Naive B cell (primary cell): ENCODE data around the gene IL1R1. TPM values are rescaled to one million over a fixed set of nuclear protein-coding genes. Genes with fewer than 3 reads are reported as not detected.

Source experiments
- ATAC-seq, 2 donors: fragments of 150-1000 bp; cut with Tn5 transposase; 2 replicates each; pipeline ENCODE4 v1.10.0; 2021; ENCODE audit warnings: low read depth in 2 of 2, mild to moderate bottlenecking in 2 of 2, moderate library complexity in 2 of 2
- DNase-seq: peaks from one replicate; pipeline ENCODE4 v3.0.0; 2022
- H3K27ac Mint-ChIP-seq, 6 donors: one replicate each; pipeline ENCODE4 v1.8.0; 2020 to 2022; ENCODE audit warnings: mild to moderate bottlenecking in 6 of 6, mixed read lengths in 6 of 6, moderate library complexity in 5 of 6, inconsistent platforms in 2 of 6
- H3K27me3 Mint-ChIP-seq, 3 donors: one replicate each; pipeline ENCODE4 v1.8.0; 2021 to 2022; ENCODE audit warnings: mixed read lengths in 3 of 3, mild to moderate bottlenecking in 1 of 3
- H3K36me3 Mint-ChIP-seq, 2 donors: one replicate each; pipeline ENCODE4 v1.8.0; 2020 to 2022; ENCODE audit warnings: mixed read lengths in 2 of 2, inconsistent platforms in 1 of 2, mild to moderate bottlenecking in 1 of 2
- H3K4me1 Mint-ChIP-seq, 3 donors: one replicate each; pipeline ENCODE4 v1.8.0; 2020 to 2022; ENCODE audit warnings: mixed read lengths in 3 of 3, inconsistent platforms in 1 of 3, mild to moderate bottlenecking in 1 of 3, moderate library complexity in 1 of 3
- H3K4me3 Mint-ChIP-seq, 8 donors: one replicate each; pipeline ENCODE4 v1.8.0; 2020 to 2022; ENCODE audit warnings: mild to moderate bottlenecking in 8 of 8, mixed read lengths in 8 of 8, moderate library complexity in 8 of 8, inconsistent platforms in 2 of 8
- H3K9me3 Mint-ChIP-seq, 7 donors: one replicate each; pipeline ENCODE4 v1.8.0; 2020 to 2022; ENCODE audit warnings: mixed read lengths in 7 of 7, mild to moderate bottlenecking in 5 of 7, inconsistent platforms in 2 of 7, moderate library complexity in 1 of 7
- polyA plus RNA-seq, 6 donors: library from polyadenylated mRNA; unstranded; fragments of 300-500 nt; fragmentation: Illumina TruSeq; gene quantifications; one replicate each; pipeline ENCODE4 v1.2.3, GENCODE V29; 2021; ENCODE audit warnings: low read depth in 6 of 6

The IL1R1 gene
- polyA plus RNA-seq, 6 donors from 2014 or later = 0.29 TPM; not detected in 5

- H3K27ac Mint-ChIP-seq = no peak overlapping the region
- peaks cover 5 to 7% (median 6%) of the 10 kb centered on the region in 3 donors for H3K4me1 Mint-ChIP-seq
- ATAC-seq (no peak), DNase-seq (no peak)
- no peak overlapping the region for H3K4me3 Mint-ChIP-seq
- peaks cover 46 to 54% (median 49%) of the 10 kb centered on the region in 3 donors for H3K27me3 Mint-ChIP-seq
- peaks cover 0 to 3% (median 0%) of the 10 kb centered on the region in 7 donors for H3K9me3 Mint-ChIP-seq
- no peaks in the 10 kb centered on the region for H3K36me3 Mint-ChIP-seq
Measured at GRCh38 chr2:102190430-102191107, 48.0 kb downstream of the IL1R1 start.

DNA sequence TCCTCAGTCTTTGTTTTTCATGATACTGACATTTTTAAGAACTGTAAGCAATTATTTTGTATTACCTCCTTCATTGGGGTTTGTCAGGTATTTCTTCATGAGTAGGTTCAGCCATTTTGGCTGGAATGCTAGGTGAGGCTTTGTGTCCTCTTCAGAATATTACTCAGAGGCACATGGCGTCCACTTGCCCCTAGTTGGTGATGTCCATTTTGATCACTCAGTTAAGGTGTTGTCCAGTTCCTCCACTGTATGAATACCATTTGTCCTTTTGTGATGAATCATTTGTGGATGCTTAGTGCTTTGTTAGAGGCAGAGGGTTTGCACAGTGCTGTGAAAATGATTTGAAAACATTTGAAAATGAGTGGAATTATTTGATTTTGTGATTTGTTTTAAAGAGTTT is 49.0 kb downstream of the IL1R1 start:
- ATAC-seq = no peak
- no peaks in the 10 kb centered on the region for H3K36me3 Mint-ChIP-seq

DNA sequence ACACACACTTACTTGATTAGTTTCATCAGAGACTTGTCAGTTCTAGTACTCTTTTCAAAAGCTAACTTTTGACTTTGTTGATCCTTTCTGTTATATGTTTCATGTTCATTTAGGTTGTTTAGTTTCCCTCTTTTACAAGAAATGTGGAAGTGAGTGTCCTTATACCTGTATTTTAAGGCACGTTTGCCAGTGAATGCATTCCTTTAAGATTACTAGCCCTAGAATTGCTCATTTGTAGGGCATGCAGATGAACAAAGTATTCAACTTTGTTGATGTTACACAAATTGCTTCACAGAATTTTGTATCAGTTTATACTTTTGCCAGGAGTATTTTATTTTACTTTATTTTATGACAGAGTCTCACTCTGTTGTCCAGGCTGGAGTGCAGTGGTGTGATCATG is 50.5 kb downstream of the IL1R1 start:
- no peak for ATAC-seq
- H3K27me3 Mint-ChIP-seq = peaks cover 43 to 53% (median 52%) of the 10 kb centered on the region in 3 donors
- no peak overlapping the region for H3K4me3 Mint-ChIP-seq

More for the DNA sequence above, 49.0 kb downstream of the IL1R1 start:
- H3K27ac Mint-ChIP-seq = no peak overlapping the region
- peaks cover 5 to 7% (median 6%) of the 10 kb centered on the region in 3 donors for H3K4me1 Mint-ChIP-seq
- peaks cover 0 to 3% (median 0%) of the 10 kb centered on the region in 7 donors for H3K9me3 Mint-ChIP-seq
- H3K4me3 Mint-ChIP-seq = no peak overlapping the region
- peaks cover 43 to 55% (median 50%) of the 10 kb centered on the region in 3 donors for H3K27me3 Mint-ChIP-seq
- no peak for DNase-seq

GRCh38 chr2:102194609-102195268 is 52.2 kb downstream of the IL1R1 start:
- Mint-ChIP-seq H3K36me3 (no peaks in the 10 kb centered on the region), H3K4me3 (no peak overlapping the region), H3K9me3 (no peaks in the 10 kb centered on the region), H3K27me3 (peaks cover 36 to 55% (median 50%) of the 10 kb centered on the region in 3 donors), H3K4me1 (no peaks in the 10 kb centered on the region), H3K27ac (no peak overlapping the region)
- ATAC-seq (no peak), DNase-seq (no peak)

More for the DNA sequence above, 50.5 kb downstream of the IL1R1 start:
- Mint-ChIP-seq H3K36me3 (no peaks in the 10 kb centered on the region), H3K4me1 (peaks cover 0 to 2% (median 0%) of the 10 kb centered on the region in 3 donors), H3K9me3 (peaks cover 0 to 3% (median 0%) of the 10 kb centered on the region in 7 donors), H3K27ac (no peak overlapping the region)
- no peak for DNase-seq

- Mint-ChIP-seq H3K27ac (no peak overlapping the region), H3K4me1 (no peaks in the 10 kb centered on the region), H3K36me3 (no peaks in the 10 kb centered on the region), H3K9me3 (no peaks in the 10 kb centered on the region), H3K4me3 (no peak overlapping the region), H3K27me3 (peaks cover 25 to 57% (median 39%) of the 10 kb centered on the region in 3 donors)
- no peak for DNase-seq
- no peak for ATAC-seq
Measured at GRCh38 chr2:102197389-102198137, 55.0 kb downstream of the IL1R1 start.

- Mint-ChIP-seq H3K4me3 (no peak overlapping the region), H3K4me1 (no peaks in the 10 kb centered on the region), H3K36me3 (peaks cover 0 to 8% of the 10 kb centered on the region in 2 donors), H3K27ac (peak overlapping the region in 1 of 6 donors; percentile 16), H3K9me3 (peaks cover 3 to 18% (median 7%) of the 10 kb centered on the region in 7 donors), H3K27me3 (peaks cover 15 to 43% (median 40%) of the 10 kb centered on the region in 3 donors)
- DNase-seq = no peak
- ATAC-seq = no peak
Measured at GRCh38 chr2:102200539-102200938, 58.0 kb downstream of the IL1R1 start.

- Mint-ChIP-seq H3K9me3 (peaks cover 3 to 25% (median 9%) of the 10 kb centered on the region in 7 donors), H3K27ac (no peak overlapping the region), H3K36me3 (peaks cover 0 to 13% of the 10 kb centered on the region in 2 donors), H3K27me3 (peaks cover 3 to 26% (median 24%) of the 10 kb centered on the region in 3 donors), H3K4me3 (no peak overlapping the region), H3K4me1 (no peaks in the 10 kb centered on the region)
- no peak for DNase-seq
- no peak for ATAC-seq
Measured at GRCh38 chr2:102204638-102205037, 62.1 kb downstream of the IL1R1 start.

DNA sequence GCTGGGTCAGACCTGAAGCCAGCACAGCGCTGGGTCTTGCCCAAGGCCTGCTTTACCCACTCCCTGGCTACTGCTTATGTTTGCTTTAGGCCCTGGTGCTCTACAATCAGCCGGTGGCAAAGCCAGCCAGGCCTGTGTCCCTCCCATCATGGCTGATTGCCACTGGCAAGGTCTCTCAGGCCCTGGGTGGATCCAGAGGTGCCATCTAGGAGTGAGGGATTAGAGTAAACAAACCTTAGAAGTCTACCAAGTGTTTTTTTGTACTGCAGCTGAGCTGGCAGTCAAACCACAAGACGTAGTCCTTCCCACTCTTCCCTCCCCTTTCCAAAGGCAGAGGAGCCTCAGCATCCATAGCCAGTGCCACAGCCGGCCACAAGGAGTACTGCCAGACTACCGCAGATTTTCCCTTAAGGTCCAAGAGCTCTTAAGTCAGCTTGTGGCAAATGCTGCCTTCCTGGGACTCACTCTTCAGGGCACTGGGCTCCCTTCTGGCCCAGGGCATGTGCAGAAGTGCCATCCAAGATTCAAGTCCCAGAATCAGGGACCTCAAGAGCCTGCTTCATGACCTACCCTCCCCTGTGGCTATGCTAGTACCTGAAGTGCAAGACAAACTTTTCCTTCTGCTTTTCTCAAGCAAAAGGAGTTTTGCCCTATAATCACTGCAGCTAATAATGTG is 64.3 kb downstream of the IL1R1 start:
- no peak for ATAC-seq
- H3K4me1 Mint-ChIP-seq = no peaks in the 10 kb centered on the region
- DNase-seq = no peak
- H3K27ac Mint-ChIP-seq = no peak overlapping the region
- peaks cover 3 to 23% (median 9%) of the 10 kb centered on the region in 3 donors for H3K27me3 Mint-ChIP-seq
- no peak overlapping the region for H3K4me3 Mint-ChIP-seq
- peaks cover 3 to 25% (median 9%) of the 10 kb centered on the region in 7 donors for H3K9me3 Mint-ChIP-seq
- peaks cover 0 to 13% of the 10 kb centered on the region in 2 donors for H3K36me3 Mint-ChIP-seq

- ATAC-seq = no peak
- Mint-ChIP-seq H3K27ac (no peak overlapping the region), H3K9me3 (peaks cover 3 to 24% (median 9%) of the 10 kb centered on the region in 7 donors), H3K36me3 (peaks cover 0 to 13% of the 10 kb centered on the region in 2 donors), H3K4me3 (no peak overlapping the region), H3K4me1 (no peaks in the 10 kb centered on the region), H3K27me3 (peaks cover 3 to 20% (median 9%) of the 10 kb centered on the region in 3 donors)
- DNase-seq = no peak
Measured at GRCh38 chr2:102208774-102209173, 66.2 kb downstream of the IL1R1 start.

DNA sequence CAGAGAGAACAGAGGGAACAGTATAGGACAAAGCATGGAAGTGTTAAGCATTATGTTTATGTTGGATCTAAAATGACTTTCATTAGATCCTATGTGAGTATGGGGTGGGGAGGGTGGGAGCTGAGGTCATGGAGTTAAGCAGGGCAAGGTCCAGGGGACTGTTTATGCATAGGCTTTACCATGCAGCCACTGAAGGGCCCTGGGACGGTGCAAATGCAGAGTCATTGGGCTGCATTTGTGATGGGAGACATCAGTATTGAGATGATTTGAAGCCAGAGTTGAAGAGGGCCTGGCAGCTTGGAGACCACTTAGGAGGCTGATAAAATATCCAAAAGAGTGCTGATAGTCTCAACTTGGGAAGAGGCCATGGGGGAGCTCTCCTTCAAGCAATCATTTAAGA is 66.9 kb downstream of the IL1R1 start:
- ATAC-seq (no peak), DNase-seq (no peak)
- Mint-ChIP-seq H3K27ac (no peak overlapping the region), H3K4me1 (no peaks in the 10 kb centered on the region), H3K36me3 (peaks cover 0 to 13% of the 10 kb centered on the region in 2 donors), H3K9me3 (peaks cover 3 to 17% (median 8%) of the 10 kb centered on the region in 7 donors), H3K27me3 (peaks cover 3 to 14% (median 9%) of the 10 kb centered on the region in 3 donors), H3K4me3 (no peak overlapping the region)

GRCh38 chr2:102217032-102217431 is 74.5 kb downstream of the IL1R1 start:
- Mint-ChIP-seq H3K27ac (no peak overlapping the region), H3K27me3 (peaks cover 5 to 23% (median 13%) of the 10 kb centered on the region in 3 donors), H3K9me3 (peaks cover 13 to 40% (median 30%) of the 10 kb centered on the region in 7 donors), H3K36me3 (peaks cover 11 to 12% of the 10 kb centered on the region in 2 donors), H3K4me1 (no peaks in the 10 kb centered on the region), H3K4me3 (no peak overlapping the region)
- ATAC-seq = no peak
- DNase-seq = no peak

DNA sequence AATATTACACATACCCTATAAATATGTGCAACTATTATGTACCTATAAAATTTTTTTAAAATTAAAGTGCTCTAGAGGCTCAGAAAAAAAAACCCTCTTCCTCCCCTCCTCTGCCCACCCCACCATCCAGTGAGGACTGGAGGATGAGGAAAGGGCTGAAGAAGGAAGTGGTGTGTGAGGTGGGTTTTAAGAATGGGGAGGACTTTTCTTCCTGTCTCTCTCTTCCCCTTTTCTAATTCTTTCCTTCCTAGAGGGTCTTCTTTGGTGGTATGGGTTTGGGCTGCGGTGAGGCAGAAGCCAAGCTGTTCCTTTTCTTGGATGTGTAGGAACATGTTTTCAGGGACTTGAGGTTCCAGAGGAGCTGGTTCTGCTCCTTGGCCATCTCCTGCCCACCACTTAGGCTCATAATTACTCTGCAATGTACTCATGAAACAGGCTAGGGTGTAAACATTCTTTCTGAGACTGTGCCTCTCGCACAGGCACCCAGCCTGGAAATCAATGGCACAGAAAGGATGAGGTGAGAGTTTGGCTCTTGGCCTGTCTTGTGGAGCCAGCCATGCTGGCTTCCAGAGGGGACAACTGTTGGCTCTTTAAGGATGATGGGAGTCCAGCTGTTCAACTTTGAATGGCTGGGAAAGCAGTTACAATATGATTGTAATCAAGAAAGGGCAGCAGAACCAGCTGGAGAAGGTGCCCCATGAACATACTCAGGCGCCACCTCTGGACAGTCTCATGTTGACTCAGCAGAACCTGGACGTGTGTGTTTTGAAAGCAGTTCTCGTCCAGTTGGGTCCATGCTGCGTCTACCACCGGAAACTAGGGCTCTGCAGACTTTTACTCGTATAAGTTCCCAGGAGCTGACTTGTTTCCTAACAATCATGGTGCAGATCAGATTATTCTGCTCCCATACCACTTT is 82.5 kb downstream of the IL1R1 start:
- Mint-ChIP-seq H3K27ac (no peak overlapping the region), H3K27me3 (peaks cover 11 to 37% (median 21%) of the 10 kb centered on the region in 3 donors), H3K36me3 (no peaks in the 10 kb centered on the region), H3K4me1 (peaks cover 3 to 8% (median 6%) of the 10 kb centered on the region in 3 donors), H3K4me3 (no peak overlapping the region), H3K9me3 (no peaks in the 10 kb centered on the region)
- DNase-seq (no peak), ATAC-seq (no peak)
